Loucy (cell line): ENCODE data around the gene TAF3.

ENCODE experiments used
- H2AFZ ChIP-seq: fragments of 200-600 bp; sonication (generic); 2 replicates; pipeline ENCODE4 v1.6.0; 2016; ENCODE audit warnings: antibody characterized with exemption, mild to moderate bottlenecking, low read length, moderate library complexity
- H3F3A ChIP-seq: fragments of 200-600 bp; 2 replicates; pipeline ENCODE4 v1.6.0; 2016; ENCODE audit warnings: antibody characterized with exemption, low read depth, mild to moderate bottlenecking
- H3K27me3 ChIP-seq: fragments of 200-600 bp; sonication (generic); 2 replicates; pipeline ENCODE4 v1.6.1; 2014; ENCODE audit warnings: low read length, mild to moderate bottlenecking; ENCODE audit not compliant: insufficient read depth, poor library complexity, severe bottlenecking
- H3K36me3 ChIP-seq: fragments of 200-600 bp; sonication (generic); 2 replicates; pipeline ENCODE4 v1.6.1; 2016; ENCODE audit warnings: low read length; ENCODE audit not compliant: insufficient read depth
- H3K4me1 ChIP-seq: fragments of 200-600 bp; sonication (generic); 2 replicates; pipeline ENCODE4 v1.5.1; 2014; ENCODE audit warnings: low read length, mild to moderate bottlenecking; ENCODE audit not compliant: insufficient read depth, poor library complexity, severe bottlenecking
- H3K4me2 ChIP-seq: fragments of 200-600 bp; sonication (generic); 2 replicates; pipeline ENCODE4 v1.6.0; 2014; ENCODE audit warnings: antibody characterized with exemption, low read length, low read depth, mild to moderate bottlenecking; ENCODE audit not compliant: poor library complexity, severe bottlenecking
- H3K4me3 ChIP-seq: fragments of 200-600 bp; sonication (generic); 2 replicates; pipeline ENCODE4 v1.5.1; 2014; ENCODE audit warnings: low read length, mild to moderate bottlenecking, mixed read lengths; ENCODE audit not compliant: poor library complexity, severe bottlenecking
- H3K79me2 ChIP-seq: fragments of 200-600 bp; sonication (generic); 2 replicates; pipeline ENCODE4 v1.6.1; 2014; ENCODE audit warnings: low read length; ENCODE audit not compliant: insufficient read depth
- H3K9ac ChIP-seq: fragments of 200-600 bp; sonication (generic); 2 replicates; pipeline ENCODE4 v1.6.0; 2014; ENCODE audit warnings: mild to moderate bottlenecking, low read depth, low read length, moderate library complexity; ENCODE audit not compliant: poor library complexity, severe bottlenecking
- H3K9me2 ChIP-seq: fragments of 200-600 bp; sonication (generic); replicated peaks from 2 replicates; pipeline ENCODE4 v1.6.1; 2016; ENCODE audit warnings: low read depth, low read length, mixed read lengths
- H3K9me3 ChIP-seq: fragments of 200-600 bp; sonication (generic); 2 replicates; pipeline ENCODE4 v1.6.1; 2014; ENCODE audit warnings: mild to moderate bottlenecking, antibody characterized with exemption, low read length, low read depth; ENCODE audit not compliant: insufficient read depth
- H4K20me1 ChIP-seq: fragments of 200-600 bp; sonication (generic); 2 replicates; pipeline ENCODE4 v1.6.0; 2014; ENCODE audit warnings: antibody characterized with exemption, low read length, mild to moderate bottlenecking; ENCODE audit not compliant: insufficient read depth, poor library complexity, severe bottlenecking
- EZH2phosphoT487 ChIP-seq: fragments of 200-600 bp; IDR thresholded peaks from 2 replicates; pipeline ENCODE4 v1.6.1; 2018; ENCODE audit warnings: antibody characterized with exemption, mild to moderate bottlenecking, moderate library complexity, borderline replicate concordance
- TF ChIP-seq, protein P1 (sequence below): fragments of 200-600 bp; sonication (generic); conservative IDR thresholded peaks from 2 replicates; pipeline ENCODE4 v1.5.1; 2014; ENCODE audit warnings: mild to moderate bottlenecking, antibody characterized with exemption, low read length

TAF3 gene

DNA sequence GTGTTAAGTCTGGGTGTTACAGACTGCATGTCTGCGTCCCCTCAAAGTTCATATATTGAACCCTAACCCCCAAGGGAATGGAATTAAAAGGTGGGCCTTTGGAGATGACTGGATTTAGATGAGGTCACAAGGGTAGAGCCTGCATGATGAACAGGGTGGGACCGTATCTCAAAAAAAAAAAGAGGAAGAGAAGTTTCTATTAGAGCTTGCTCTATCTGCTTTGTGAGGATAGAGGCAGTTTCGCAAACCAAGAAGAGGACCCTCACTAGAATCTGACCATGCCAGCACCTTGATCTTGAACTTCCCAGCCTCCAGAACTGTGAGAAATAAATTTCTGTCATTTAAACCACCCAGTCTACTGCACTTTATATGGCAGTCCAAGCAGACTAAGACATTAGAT lies 31.9 kb upstream of the TAF3 start:
- Histone ChIP-seq H2AFZ (no peak overlapping the region), H3K4me3 (peak overlapping the region; percentile 88), H3K4me2 (peak overlapping the region; percentile 93), H3K9me2 (no peaks in the 10 kb centered on the region), H3K36me3 (no peaks in the 10 kb centered on the region), H3K9ac (peak overlapping the region; percentile 92), H3F3A (no peaks in the 10 kb centered on the region), H3K4me1 (peaks cover 54% of the 10 kb centered on the region), H3K79me2 (peaks cover 93% of the 10 kb centered on the region), H3K9me3 (no peaks in the 10 kb centered on the region), H4K20me1 (peaks cover 73% of the 10 kb centered on the region), H3K27me3 (no peaks in the 10 kb centered on the region)
- no peak for TF ChIP-seq EZH2phosphoT487
- TF ChIP-seq, protein P1, sequence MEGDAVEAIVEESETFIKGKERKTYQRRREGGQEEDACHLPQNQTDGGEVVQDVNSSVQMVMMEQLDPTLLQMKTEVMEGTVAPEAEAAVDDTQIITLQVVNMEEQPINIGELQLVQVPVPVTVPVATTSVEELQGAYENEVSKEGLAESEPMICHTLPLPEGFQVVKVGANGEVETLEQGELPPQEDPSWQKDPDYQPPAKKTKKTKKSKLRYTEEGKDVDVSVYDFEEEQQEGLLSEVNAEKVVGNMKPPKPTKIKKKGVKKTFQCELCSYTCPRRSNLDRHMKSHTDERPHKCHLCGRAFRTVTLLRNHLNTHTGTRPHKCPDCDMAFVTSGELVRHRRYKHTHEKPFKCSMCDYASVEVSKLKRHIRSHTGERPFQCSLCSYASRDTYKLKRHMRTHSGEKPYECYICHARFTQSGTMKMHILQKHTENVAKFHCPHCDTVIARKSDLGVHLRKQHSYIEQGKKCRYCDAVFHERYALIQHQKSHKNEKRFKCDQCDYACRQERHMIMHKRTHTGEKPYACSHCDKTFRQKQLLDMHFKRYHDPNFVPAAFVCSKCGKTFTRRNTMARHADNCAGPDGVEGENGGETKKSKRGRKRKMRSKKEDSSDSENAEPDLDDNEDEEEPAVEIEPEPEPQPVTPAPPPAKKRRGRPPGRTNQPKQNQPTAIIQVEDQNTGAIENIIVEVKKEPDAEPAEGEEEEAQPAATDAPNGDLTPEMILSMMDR: no peak

DNA sequence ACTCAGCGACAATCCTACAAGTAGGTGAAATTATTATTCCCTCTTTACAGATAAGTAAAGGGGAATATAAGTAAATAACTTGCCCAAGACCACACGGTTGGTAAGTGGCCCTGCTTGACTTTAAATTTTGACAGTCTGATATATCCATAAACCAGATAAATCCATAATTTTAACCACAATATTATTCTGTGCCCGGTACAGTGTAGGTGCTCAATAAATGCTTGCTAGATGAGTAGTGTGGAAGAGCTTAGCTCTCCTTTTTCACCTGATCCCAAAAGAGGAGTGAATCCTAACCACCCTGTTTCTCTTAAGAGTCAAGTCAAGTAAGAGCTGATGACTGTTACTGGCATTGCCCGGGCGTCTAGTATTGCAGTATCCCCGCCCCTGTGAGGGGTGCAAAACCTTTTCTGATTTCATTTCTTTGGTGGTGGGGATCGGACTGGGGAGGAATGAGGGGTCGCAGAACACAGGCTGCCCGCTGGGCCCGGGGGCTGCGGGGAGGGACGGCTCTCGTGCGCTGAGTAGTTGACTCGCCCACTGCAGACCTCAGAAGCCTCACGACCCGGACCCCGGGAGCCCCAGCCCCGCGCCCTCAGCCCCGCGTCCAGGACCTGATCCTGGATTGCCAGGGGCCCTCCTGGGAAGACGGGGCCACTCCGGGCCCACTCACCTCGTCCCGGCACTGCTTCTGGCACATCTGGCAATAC lies 31.0 kb upstream of the TAF3 start:
- H3K4me2 ChIP-seq: peak overlapping the region; percentile 93
- peaks cover 61% of the 10 kb centered on the region for H3K4me1 ChIP-seq
- peak overlapping the region; percentile 76 for H2AFZ ChIP-seq
- H4K20me1 ChIP-seq: peaks cover 81% of the 10 kb centered on the region
- no peaks in the 10 kb centered on the region for H3K9me3 ChIP-seq
- H3K79me2 ChIP-seq: peaks cover 98% of the 10 kb centered on the region
- no peaks in the 10 kb centered on the region for H3K36me3 ChIP-seq
- no peaks in the 10 kb centered on the region for H3F3A ChIP-seq
- H3K9me2 ChIP-seq: no peaks in the 10 kb centered on the region
- H3K4me3 ChIP-seq: peak overlapping the region; percentile 88
- H3K27me3 ChIP-seq: no peaks in the 10 kb centered on the region
- TF ChIP-seq, protein P1: no peak
- no peak for TF ChIP-seq EZH2phosphoT487
- peak overlapping the region; percentile 92 for H3K9ac ChIP-seq

GRCh38 chr10:7787857-7788638 lies 30.3 kb upstream of the TAF3 start, which contains the start of the genes ATP5F1C and KIN:
ATP5F1C (plus strand) TSS chr10:7788177; CDS start chr10:7788208, 31 bp downstream.
KIN (minus strand) TSS chr10:7787993; CDS start chr10:7787933, 60 bp downstream.
- no peaks in the 10 kb centered on the region for H3K36me3 ChIP-seq
- peaks cover 98% of the 10 kb centered on the region for H3K79me2 ChIP-seq
- H3K9ac ChIP-seq: peak within 1 kb of the TSS; percentile 92
- no peaks in the 10 kb centered on the region for H3F3A ChIP-seq
- H3K4me3 ChIP-seq: peak within 1 kb of the TSS; percentile 88
- H2AFZ ChIP-seq: peak within 1 kb of the TSS; percentile 76
- H3K4me2 ChIP-seq: peak within 1 kb of the TSS; percentile 95
- TF ChIP-seq, protein P1: no peak
- no peak for TF ChIP-seq EZH2phosphoT487
- H3K4me1 ChIP-seq: peaks cover 66% of the 10 kb centered on the region
- H3K9me2 ChIP-seq: no peaks in the 10 kb centered on the region
- no peaks in the 10 kb centered on the region for H3K27me3 ChIP-seq
- H4K20me1 ChIP-seq: peaks cover 88% of the 10 kb centered on the region
- H3K9me3 ChIP-seq: no peaks in the 10 kb centered on the region
